Gastroesophageal sphincter (tissue), 3 donors: ENCODE measurements around the gene MYO18A.

Experiments
- CTCF ChIP-seq, 4 experiments: fragments of 200-600 bp in 2 of 4; fragments of 450-650 bp in 2 of 4; sonication (generic) in 1 of 4; IDR thresholded peaks; one replicate each; pipeline ENCODE4 v1.5.1; 2017 to 2019; ENCODE audit warnings: antibody characterized with exemption in 4 of 4, mild to moderate bottlenecking in 2 of 4, moderate library complexity in 2 of 4
- EP300 ChIP-seq: sonication (generic); formaldehyde crosslinking; IDR thresholded peaks from one replicate; pipeline ENCODE4 v1.6.1; 2017; ENCODE audit warnings: antibody characterized with exemption, mild to moderate bottlenecking
- POLR2AphosphoS5 ChIP-seq: sonication (generic); formaldehyde crosslinking; IDR thresholded peaks from one replicate; pipeline ENCODE4 v1.6.1; 2017; ENCODE audit warnings: antibody characterized with exemption

GRCh38 chr17:29149431-29150064 is 30.6 kb downstream of the MYO18A start:
- TF ChIP-seq EP300 (no peak), CTCF (IDR thresholded peaks at IDR 0.05) (no peak), POLR2AphosphoS5 (no peak)
